HAP-1 (cell line): Measurements from ENCODE around the gene ZNF142.
"Not testable (repeated sequence)": the region's sequence is repeated elsewhere in the genome, so short reads cannot be mapped to it uniquely, and the experiment has no call there.

Experiments
- DNase-seq, 2 experiments: peaks; one replicate each; pipeline ENCODE4 v3.0.0-alpha.2; 2016 to 2020; ENCODE audit warnings: low spot score in 2 of 2
- H3K27me3 ChIP-seq: fragments of 250-450 bp; sonication (Bioruptor Pico); 2 replicates; pipeline ENCODE4 v1.5.1; 2020; ENCODE audit warnings: low read depth, mild to moderate bottlenecking, moderate library complexity
- H3K36me3 ChIP-seq: fragments of 250-450 bp; sonication (Bioruptor Pico); replicated peaks from 2 replicates; pipeline ENCODE4 v1.5.1; 2020; ENCODE audit warnings: mild to moderate bottlenecking
- H3K4me1 ChIP-seq: fragments of 250-450 bp; sonication (Bioruptor Pico); 2 replicates; pipeline ENCODE4 v1.5.1; 2020; ENCODE audit warnings: mild to moderate bottlenecking
- H3K4me3 ChIP-seq: fragments of 250-450 bp; sonication (Bioruptor Pico); 2 replicates; pipeline ENCODE4 v1.5.1; 2020; ENCODE audit warnings: mild to moderate bottlenecking, moderate library complexity
- H3K9me3 ChIP-seq: fragments of 250-450 bp; sonication (Bioruptor Pico); 2 replicates; pipeline ENCODE4 v1.5.1; 2020; ENCODE audit warnings: mild to moderate bottlenecking, moderate library complexity
- in situ Hi-C: fragments of 300-500 bp; cut with MboI; formaldehyde crosslinking; loops from 3 replicates; pipeline ENCODE4 v1.14.3; 2020; ENCODE audit warnings: low sequenced_read_pairs, inconsistent platforms, mixed read lengths

ZNF142 gene

GRCh38 chr2:218659258-218659987 is at the start of gene ZNF142, which contains the start of gene BCS1L:
TSS of gene ZNF142 (minus strand) at chr2:218659623. CDS start at chr2:218656429, 3,194 bp downstream.
TSS of gene BCS1L (plus strand) at chr2:218659683. CDS start at chr2:218660988, 1,305 bp downstream.
- peak; percentile 92 to 96 for DNase-seq
- Histone ChIP-seq H3K4me3 (peak within 1 kb of the TSS; percentile 90), H3K27me3 (no peaks in the 10 kb centered on the region), H3K9me3 (no peaks in the 10 kb centered on the region), H3K36me3 (peaks cover 62% of the 10 kb centered on the region), H3K4me1 (no peaks in the 10 kb centered on the region; the same call in 1 of the 2 replicates)
- in situ Hi-C loops, result loop anchor here (25.0 kb wide), 1 partner anchor 372 kb away; the partner anchor contains the start of gene TMBIM1

GRCh38 chr2:218708086-218708485 is 48.7 kb upstream of the ZNF142 start:
- Histone ChIP-seq H3K36me3 (no peaks in the 10 kb centered on the region), H3K4me1 (peaks cover 8% of the 10 kb centered on the region), H3K27me3 (no peaks in the 10 kb centered on the region), H3K4me3 (no peak overlapping the region), H3K9me3 (no peaks in the 10 kb centered on the region)
- in situ Hi-C loops, result no loop called here
- DNase-seq, result no peak

GRCh38 chr2:218703341-218703740 is 43.9 kb upstream of the ZNF142 start:
- Histone ChIP-seq H3K4me3 (no peak overlapping the region), H3K9me3 (no peaks in the 10 kb centered on the region), H3K27me3 (no peaks in the 10 kb centered on the region), H3K4me1 (no peaks in the 10 kb centered on the region), H3K36me3 (no peaks in the 10 kb centered on the region)
- in situ Hi-C loops, result no loop called here
- no peak for DNase-seq

- Histone ChIP-seq H3K4me3 (no peak overlapping the region), H3K27me3 (no peaks in the 10 kb centered on the region), H3K9me3 (no peaks in the 10 kb centered on the region), H3K4me1 (no peaks in the 10 kb centered on the region), H3K36me3 (no peaks in the 10 kb centered on the region)
- DNase-seq, result no peak
- in situ Hi-C loops, result no loop called here
These were observed 42.4 kb upstream of the ZNF142 start for GRCh38 chr2:218701806-218702205.

- peaks cover 4% of the 10 kb centered on the region for H3K36me3 ChIP-seq
- H3K9me3 ChIP-seq, result no peaks in the 10 kb centered on the region
- no peaks in the 10 kb centered on the region for H3K27me3 ChIP-seq
- no peak for DNase-seq
- no peak overlapping the region for H3K4me3 ChIP-seq
- H3K4me1 ChIP-seq, result no peaks in the 10 kb centered on the region
- in situ Hi-C loops, result no loop called here
These were observed 39.5 kb upstream of the ZNF142 start for GRCh38 chr2:218698885-218699284.

GRCh38 chr2:218694405-218695145 is 35.2 kb upstream of the ZNF142 start:
- in situ Hi-C loops, result no loop called here
- H3K9me3 ChIP-seq, result no peaks in the 10 kb centered on the region
- H3K4me1 ChIP-seq, result no peaks in the 10 kb centered on the region
- DNase-seq, result no peak
- peaks cover 4% of the 10 kb centered on the region for H3K36me3 ChIP-seq
- no peak overlapping the region for H3K4me3 ChIP-seq
- H3K27me3 ChIP-seq, result no peaks in the 10 kb centered on the region

- peaks cover 3% of the 10 kb centered on the region; the same call in 1 of the 2 replicates for H3K4me1 ChIP-seq
- in situ Hi-C loops, result no loop called here
- H3K9me3 ChIP-seq, result no peaks in the 10 kb centered on the region
- no peak overlapping the region for H3K4me3 ChIP-seq
- peaks cover 4% of the 10 kb centered on the region for H3K36me3 ChIP-seq
- DNase-seq, result no peak
- no peaks in the 10 kb centered on the region for H3K27me3 ChIP-seq
These were observed 31.8 kb upstream of the ZNF142 start for GRCh38 chr2:218691234-218691633.

GRCh38 chr2:218687400-218688060 is 28.1 kb upstream of the ZNF142 start:
- in situ Hi-C loops, H3K9me3 ChIP-seq, H3K4me1 ChIP-seq, H3K4me3 ChIP-seq, H3K27me3 ChIP-seq: not testable (repeated sequence)
- DNase-seq, result peak; percentile 76 to 83
- H3K36me3 ChIP-seq, result peaks cover 10% of the 10 kb centered on the region

GRCh38 chr2:218680061-218680460 is 20.6 kb upstream of the ZNF142 start:
- no peaks in the 10 kb centered on the region for H3K9me3 ChIP-seq
- H3K4me1 ChIP-seq, result no peaks in the 10 kb centered on the region
- H3K4me3 ChIP-seq, result no peak overlapping the region
- in situ Hi-C loops, result no loop called here
- no peak for DNase-seq
- peaks cover 10% of the 10 kb centered on the region for H3K36me3 ChIP-seq
- no peaks in the 10 kb centered on the region for H3K27me3 ChIP-seq

GRCh38 chr2:218679119-218679518 is 19.7 kb upstream of the ZNF142 start:
- Histone ChIP-seq H3K36me3 (peaks cover 7% of the 10 kb centered on the region), H3K4me1 (no peaks in the 10 kb centered on the region), H3K9me3 (no peaks in the 10 kb centered on the region), H3K4me3 (no peak overlapping the region), H3K27me3 (no peaks in the 10 kb centered on the region)
- in situ Hi-C loops, result no loop called here
- no peak for DNase-seq

GRCh38 chr2:218671654-218672566 is 12.5 kb upstream of the ZNF142 start, which contains the start of the genes RNF25 and STK36:
TSS of gene RNF25 (minus strand) at chr2:218672002. CDS start at chr2:218671970, 32 bp downstream.
TSS of gene STK36 (plus strand) at chr2:218672086. CDS start at chr2:218672830, 744 bp downstream.
- in situ Hi-C loops, result loop anchor here (25.0 kb wide), 1 partner anchor 385 kb away; the partner anchor contains the start of gene TMBIM1
- H3K4me1 ChIP-seq, result no peaks in the 10 kb centered on the region

GRCh38 chr2:218671097-218671653 is 11.8 kb upstream of the ZNF142 start:
- DNase-seq, result no peak
- peak overlapping the region; percentile 94 for H3K4me3 ChIP-seq
- no peaks in the 10 kb centered on the region; the same call in 1 of the 2 replicates for H3K4me1 ChIP-seq
- no peaks in the 10 kb centered on the region for H3K27me3 ChIP-seq
- in situ Hi-C loops, result loop anchor here (25.0 kb wide), 1 partner anchor 384 kb away; the partner anchor contains the start of gene TMBIM1
- peaks cover 23% of the 10 kb centered on the region for H3K36me3 ChIP-seq
- no peaks in the 10 kb centered on the region for H3K9me3 ChIP-seq

More at GRCh38 chr2:218671654-218672566, 12.5 kb upstream of the ZNF142 start, which contains the start of the genes RNF25 and STK36:
- peak within 1 kb of the TSS; percentile 94 for H3K4me3 ChIP-seq
- H3K27me3 ChIP-seq, result no peaks in the 10 kb centered on the region
- peaks cover 17% of the 10 kb centered on the region for H3K36me3 ChIP-seq
- H3K9me3 ChIP-seq, result no peaks in the 10 kb centered on the region
- peak; percentile 91 to 93 for DNase-seq
